Adrenal gland (tissue), 5 donors: ENCODE results near the gene WWOX.

Experiments used
- POLR2A ChIP-seq, 2 donors: fragments of 450-650 bp; IDR thresholded peaks; one replicate each; pipeline ENCODE4 v1.6.1; 2017; ENCODE audit warnings: antibody characterized with exemption in 2 of 2, mild to moderate bottlenecking in 2 of 2, moderate library complexity in 1 of 2
- TF ChIP-seq, protein P1 (sequence below), 6 experiments: fragments of 450-650 bp in 4 of 6; fragments of 200-600 bp in 2 of 6; sonication (generic) in 1 of 6; IDR thresholded peaks; 1 replicate in 5 of 6; 2 replicates in 1 of 6; pipeline versions ENCODE4 v1.5.1 to v1.8.0; 2016 to 2021; ENCODE audit warnings: antibody characterized with exemption in 6 of 6, mild to moderate bottlenecking in 2 of 6, moderate library complexity in 1 of 6
- donor health status: DM: no; HTN: no; CAD: no.

DNA sequence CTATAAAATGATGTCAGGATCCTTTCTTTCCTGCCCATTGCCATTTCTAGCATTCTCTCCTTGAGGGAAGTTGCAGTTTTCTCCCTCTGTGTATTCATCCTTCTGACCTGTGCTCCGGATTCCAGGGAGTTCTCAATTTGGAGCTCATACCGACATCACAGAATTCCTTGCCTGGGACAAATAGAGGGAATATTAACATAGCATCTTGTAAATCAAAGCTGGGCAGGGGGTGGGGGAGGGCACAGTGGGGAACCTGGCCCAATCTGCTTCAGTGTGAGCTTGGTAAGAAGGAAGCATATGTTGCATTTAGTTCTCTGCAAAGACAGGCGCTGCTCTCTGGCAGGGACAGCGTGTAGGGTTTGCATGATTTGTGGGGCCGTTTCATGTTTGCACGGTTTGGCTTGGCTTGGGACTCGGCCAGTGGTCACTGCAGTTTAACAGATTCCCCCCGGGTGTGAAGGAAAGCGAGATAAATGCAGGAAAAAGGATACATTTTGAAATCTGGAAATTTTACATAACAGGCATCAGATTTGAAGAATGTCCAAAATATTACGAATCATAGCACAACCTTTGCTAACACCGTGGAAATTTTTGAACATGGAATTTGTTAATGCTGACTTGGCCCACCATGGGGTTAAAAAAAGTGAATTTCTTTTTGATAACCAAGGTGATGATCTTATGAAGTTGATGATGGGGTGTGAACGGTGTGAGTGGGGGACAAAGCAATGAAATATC lies 178.0 kb downstream of the WWOX start:
- TF ChIP-seq POLR2A (IDR thresholded peaks at IDR 0.05): no peak
- TF ChIP-seq, protein P1, sequence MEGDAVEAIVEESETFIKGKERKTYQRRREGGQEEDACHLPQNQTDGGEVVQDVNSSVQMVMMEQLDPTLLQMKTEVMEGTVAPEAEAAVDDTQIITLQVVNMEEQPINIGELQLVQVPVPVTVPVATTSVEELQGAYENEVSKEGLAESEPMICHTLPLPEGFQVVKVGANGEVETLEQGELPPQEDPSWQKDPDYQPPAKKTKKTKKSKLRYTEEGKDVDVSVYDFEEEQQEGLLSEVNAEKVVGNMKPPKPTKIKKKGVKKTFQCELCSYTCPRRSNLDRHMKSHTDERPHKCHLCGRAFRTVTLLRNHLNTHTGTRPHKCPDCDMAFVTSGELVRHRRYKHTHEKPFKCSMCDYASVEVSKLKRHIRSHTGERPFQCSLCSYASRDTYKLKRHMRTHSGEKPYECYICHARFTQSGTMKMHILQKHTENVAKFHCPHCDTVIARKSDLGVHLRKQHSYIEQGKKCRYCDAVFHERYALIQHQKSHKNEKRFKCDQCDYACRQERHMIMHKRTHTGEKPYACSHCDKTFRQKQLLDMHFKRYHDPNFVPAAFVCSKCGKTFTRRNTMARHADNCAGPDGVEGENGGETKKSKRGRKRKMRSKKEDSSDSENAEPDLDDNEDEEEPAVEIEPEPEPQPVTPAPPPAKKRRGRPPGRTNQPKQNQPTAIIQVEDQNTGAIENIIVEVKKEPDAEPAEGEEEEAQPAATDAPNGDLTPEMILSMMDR (IDR thresholded peaks at IDR 0.05): no peak
